GM18951 (cell line): ENCODE results near the gene KL.

Experiments used
- POLR2A ChIP-seq: IDR thresholded peaks from 4 replicates; pipeline ENCODE4 v1.6.1; 2011; ENCODE audit warnings: mild to moderate bottlenecking; ENCODE audit not compliant: insufficient read length, insufficient read depth; ENCODE audit errors: extremely low read depth
- in situ Hi-C: fragments of 300-500 bp; cut with MboI; formaldehyde crosslinking; loops from one replicate; pipeline ENCODE4 v1.12.0; 2022; ENCODE audit warnings: low sequenced_read_pairs, mixed read lengths, inconsistent platforms; ENCODE audit not compliant: unreplicated experiment

Gene KL

DNA sequence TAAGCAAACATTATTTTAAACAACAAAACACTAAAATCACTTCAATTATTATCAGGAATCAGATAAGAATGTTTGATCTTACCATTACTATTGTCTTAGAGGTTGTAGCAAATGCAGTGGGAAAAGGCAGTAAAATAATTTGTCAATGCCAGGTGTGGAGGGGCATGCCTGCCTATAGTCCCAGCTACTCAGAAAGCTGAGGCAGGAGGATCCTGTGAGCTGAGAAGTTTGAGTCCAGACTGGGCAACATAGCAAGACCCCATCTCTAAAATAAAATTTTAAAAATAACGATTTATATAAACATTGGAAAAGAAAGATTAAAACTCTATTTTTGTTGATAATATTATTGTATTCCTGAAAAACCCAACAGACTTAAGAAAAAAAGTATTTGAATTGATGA, 66.8 kb downstream of the KL start:
- in situ Hi-C loops = no loop called here

DNA sequence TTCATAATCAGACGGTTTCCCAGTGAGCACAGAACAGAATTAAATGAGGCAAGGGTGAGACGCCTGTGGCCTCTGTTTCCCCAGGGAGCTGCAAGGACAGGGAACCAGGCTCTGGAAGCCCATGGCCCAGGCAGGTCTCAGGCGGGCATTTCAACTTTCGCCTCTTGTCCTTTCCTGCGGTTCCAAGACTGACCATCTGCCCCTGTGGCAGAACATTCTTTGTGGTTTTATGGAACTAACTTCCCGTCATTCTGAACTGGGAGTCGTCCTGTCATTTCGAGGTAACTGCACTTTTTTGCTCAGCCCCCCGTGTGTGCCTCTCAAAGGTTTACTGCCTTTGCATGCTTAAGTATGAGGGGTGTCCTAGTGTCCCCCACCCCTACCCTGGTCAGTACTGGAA, 70.9 kb downstream of the KL start:
- in situ Hi-C loops = no loop called here
- TF ChIP-seq POLR2A = no peak

More for the DNA sequence above, 66.8 kb downstream of the KL start:
- TF ChIP-seq POLR2A = no peak

DNA sequence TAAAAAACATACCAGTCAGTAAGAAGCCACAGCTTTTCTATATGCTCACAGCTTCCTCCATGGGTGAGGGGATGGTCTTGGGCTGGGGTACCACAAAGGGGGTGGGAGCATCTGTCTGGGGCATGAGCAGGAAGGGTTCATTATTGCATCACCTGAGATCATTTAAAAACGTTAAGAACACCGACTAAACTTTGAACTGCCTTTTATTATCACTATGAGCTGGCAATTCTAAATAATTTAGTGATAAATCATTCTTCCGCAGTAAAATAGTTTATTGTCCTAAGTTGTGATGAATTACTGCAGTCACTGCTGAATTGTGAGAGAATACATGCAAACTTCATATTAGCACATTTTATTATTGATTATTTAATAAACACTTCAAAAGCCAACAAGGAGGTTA, 71.6 kb downstream of the KL start:
- TF ChIP-seq POLR2A = no peak
- in situ Hi-C loops = no loop called here

DNA sequence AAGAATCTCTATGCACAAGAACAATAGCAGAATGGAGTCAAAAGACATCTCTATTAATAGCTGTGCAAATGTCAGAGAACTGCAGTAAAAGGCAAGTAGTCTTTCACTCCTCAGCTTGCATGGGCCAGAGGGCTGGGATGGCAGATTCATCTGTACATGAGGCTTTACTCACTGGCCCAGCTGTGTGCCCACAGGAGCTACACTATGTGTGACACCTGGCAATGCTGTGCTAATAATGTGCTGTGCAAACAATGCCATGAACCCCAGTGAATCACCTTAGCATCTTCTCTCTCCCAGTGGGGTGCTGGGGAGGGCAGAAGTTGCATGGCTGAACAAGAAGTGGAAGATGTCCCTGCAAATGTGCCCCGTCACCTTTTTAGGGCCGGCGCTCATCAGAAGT, 73.1 kb downstream of the KL start:
- no peak for TF ChIP-seq POLR2A
- in situ Hi-C loops = no loop called here

DNA sequence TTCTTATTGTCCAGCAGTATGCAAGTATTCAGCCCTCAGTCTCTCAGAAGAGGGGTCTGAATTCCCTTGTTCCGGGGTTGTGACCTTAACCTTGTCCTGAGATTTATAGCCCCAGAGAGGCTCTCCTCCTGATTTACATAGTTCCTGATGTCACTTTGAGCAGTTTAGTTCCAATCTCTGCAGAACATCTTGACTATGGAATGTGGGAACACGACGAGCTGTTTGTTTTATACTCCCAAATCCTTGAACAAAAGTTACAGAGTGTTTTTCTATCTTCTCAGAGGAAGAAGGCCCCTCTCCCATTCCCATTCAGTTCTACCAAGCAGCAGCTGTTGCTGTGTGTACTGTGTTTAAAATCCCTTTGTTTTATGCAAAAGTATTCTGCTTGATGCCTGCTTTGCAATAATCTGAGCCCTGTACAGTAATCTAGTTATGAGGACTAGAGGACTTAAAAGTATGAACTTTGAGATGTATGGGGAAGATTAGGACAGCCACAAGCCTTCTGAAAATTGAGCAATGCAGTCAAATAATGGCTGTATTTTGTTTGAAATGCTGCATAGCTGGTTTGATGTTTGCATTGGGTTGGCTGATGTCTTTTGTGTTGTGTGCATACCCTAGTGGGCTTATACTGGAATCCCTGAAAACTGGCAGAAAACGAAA, 74.7 kb downstream of the KL start:
- no peak for TF ChIP-seq POLR2A
- in situ Hi-C loops = no loop called here

DNA sequence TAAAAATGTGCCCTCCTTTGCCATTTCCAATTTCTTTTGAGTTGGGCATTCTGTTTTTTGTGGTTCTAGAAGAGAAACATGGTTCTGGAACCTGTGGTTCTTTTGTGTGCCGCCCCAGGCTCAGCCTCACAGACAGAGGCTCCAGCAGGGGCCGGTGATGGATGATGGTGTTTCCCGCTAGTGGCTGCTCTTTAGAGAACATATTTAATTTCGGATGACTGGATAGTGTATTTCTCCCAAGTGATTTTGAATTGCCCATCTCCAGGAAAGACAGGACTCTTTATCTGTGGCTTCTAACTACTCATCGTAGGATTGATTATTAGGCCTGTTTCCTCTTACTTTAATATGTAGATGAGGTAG, 75.2 kb downstream of the KL start:
- in situ Hi-C loops = no loop called here
- no peak for TF ChIP-seq POLR2A

DNA sequence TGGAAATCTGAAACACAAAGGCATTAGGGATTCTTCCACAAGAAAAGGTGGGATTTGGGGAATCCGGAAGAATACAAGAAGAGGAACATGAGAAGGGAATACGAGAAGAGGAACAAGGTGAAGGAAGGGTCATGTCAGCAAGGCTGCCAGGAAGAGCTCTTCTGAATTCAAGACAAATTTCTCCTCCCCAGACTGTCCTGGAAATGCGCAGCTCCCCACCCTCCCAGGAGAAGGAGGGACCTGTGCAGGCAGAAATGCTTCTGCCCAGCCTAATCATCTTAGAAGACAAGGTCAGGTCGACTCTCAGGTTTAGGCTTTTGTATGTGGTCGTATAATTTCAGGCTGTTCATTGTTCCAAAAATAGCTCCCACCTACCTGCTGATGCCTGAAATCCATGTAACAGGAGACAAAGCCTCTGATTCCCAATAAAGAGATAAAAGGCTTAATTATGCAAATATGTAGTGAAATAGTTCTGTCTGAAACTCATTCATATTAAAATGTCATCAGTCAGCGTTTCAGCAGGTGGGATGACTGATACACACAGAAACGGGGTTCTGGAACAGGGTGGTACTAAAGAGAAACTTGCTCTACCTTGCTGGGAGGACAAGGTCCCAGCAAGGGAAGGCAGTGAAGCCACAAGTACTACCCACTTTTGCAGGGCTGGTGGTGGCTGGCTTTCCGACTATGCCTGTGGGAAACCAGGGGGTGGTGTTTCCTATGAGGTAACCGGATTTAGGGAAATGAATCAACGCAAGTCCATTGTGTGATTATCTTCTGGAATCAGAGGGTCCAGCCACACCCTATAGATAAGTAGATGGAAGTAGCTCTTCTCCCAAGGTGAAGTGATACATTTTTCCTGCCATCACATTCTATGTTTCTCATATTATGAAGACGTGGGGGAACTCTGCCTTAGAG, 76.1 kb downstream of the KL start:
- in situ Hi-C loops = no loop called here

DNA sequence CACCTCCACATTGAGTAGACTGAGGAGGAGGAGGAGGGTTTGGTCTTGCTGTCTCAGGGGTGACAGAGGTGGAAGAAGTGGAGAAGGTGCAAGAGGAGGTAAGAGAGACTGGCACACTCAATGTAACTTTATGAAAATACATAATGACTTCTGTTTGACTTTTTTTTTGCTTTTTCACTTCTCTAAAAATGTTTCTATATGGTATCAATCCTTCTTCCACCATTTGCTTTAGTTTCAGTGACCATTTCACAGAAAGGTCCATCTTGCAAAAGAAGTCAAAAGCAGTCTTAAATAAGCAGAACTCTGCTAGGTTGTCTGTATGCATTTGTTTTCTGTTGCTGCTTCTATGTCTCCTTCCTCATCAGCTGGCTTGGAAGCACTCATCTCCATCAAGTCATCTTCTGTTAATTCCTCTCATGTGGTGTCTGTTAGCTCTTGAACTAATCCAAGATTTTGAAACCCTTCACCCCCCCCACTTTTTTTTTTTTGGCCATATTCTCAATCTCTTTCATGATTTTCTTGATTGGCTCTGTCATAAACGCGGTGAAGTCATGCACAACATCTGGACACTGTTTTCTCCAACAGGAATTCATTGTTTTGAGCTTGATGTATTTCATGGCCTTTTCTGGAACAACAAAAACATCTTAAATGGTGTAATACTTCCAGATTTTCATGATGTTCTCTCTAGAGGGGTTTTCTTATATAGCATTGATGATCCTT, 80.8 kb downstream of the KL start:
- in situ Hi-C loops = no loop called here

More for the DNA sequence above, 76.1 kb downstream of the KL start:
- no peak for TF ChIP-seq POLR2A

DNA sequence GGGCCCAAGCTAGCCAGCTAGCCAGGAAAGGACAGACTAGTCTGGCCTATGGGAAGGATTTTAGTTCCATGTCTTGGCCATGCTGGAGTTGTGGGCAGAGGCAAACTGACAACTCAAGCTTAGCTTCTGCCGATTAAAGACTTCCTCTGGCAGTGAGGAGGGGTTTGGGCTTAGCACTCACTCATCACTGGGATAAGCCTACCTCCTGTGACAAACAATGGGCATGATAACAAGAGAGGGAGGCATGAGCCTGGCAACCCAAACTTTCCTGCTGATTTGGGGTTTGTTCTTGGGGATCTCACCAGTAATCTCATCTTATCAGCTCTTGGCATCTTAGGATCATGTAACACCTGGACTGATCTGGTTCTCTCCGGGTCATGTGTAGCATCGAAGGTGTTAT, 83.6 kb downstream of the KL start:
- no peak for TF ChIP-seq POLR2A
- in situ Hi-C loops = no loop called here

More for the DNA sequence above, 80.8 kb downstream of the KL start:
- no peak for TF ChIP-seq POLR2A

DNA sequence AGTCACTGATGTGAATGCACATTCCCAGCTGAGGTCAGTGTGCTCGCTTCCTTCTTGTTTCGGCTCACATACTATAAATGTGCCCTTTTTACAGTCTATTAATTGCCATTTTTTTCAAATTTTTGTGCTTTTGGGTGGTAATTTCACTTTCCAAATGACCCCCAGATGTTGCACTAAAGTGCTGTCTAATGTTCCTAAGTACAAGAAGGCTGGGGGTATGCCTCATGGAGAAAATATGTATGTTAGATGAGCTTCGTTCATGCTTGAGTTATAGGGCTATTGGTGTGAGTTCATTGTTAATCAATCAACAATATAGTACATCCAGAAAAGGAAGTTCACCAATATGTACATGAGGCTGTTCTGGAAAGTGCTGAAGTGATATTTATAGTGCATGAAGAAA, 84.7 kb downstream of the KL start:
- TF ChIP-seq POLR2A = no peak
- in situ Hi-C loops = no loop called here

DNA sequence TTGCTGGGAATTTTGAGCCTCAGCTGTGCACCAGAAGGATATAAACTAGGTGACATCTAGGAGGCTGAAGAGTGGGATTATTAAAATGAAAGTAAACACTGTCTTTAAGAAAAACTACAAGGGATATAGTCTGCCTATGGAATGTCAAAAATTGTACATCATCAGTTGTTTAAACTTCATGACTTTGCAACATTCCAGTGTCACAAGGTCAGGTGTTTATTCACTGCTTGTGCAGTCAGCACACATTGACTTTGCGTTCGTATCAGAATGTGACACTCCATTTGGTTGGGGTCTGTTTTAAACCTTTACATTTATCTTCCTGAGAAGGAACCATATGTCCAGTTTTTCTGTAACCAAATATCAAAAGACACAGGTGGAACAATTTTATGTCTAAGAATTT, 85.6 kb downstream of the KL start:
- TF ChIP-seq POLR2A = no peak
- in situ Hi-C loops = no loop called here

DNA sequence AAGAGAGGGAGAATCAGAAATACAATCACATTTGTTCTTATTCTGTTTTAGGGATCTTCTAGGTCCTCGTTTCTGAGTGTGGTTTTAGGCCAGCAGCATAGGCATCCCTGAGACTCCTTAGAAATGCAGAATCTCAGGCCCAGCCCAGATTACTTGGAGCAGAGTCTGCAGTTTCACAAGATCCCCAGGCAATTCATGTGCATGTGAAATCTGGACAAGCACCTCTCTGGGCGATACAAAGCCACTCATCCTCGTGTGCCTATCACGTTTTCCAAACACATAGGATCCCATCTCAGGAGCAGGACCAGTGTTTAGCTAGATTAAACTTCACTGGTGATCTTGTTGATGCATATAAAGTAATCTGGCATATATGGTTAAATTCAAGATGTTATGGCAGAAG, 87.2 kb downstream of the KL start:
- in situ Hi-C loops = no loop called here
- TF ChIP-seq POLR2A = no peak

DNA sequence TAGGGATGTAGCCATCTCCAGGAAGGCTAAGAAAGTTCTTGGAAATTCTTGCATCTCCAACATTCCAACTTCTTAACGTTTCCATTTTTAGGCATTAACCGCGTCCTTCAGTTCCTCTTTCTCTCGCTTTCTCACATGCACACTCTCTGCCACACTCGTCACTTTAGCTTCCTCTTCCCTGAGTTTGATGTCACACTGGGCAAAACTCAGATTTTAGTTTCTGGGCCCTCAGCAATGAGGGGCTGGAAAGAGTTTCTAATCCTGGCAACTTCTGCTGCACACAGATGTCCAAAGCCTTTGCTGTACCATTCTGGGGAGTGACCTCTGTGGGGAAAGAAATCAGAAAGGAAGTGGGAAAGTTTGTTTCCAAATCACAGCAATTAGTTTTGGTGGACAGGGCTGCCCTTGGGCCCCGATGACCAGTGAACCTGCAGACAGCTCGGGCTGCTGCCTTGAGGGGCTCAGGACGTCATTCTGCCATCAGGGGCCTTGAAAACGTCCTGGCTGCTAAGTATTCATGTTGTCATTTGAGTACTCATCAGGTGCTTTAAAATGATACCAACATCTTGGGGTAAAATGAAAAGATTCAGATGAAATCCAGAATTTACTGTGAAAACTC, 89.3 kb downstream of the KL start:
- TF ChIP-seq POLR2A = no peak
- in situ Hi-C loops = no loop called here
